CD4-positive, alpha-beta T cell treated with Interleukin-15 for 1 hour (primary cell): ENCODE data around the gene TUB.

Source experiments
- DNase-seq: peaks from one replicate; pipeline ENCODE4 v3.0.0-alpha.2; 2020

Gene TUB

GRCh38 chr11:8109675-8110074 lies 28.7 kb downstream of the TUB start:
- no peak for DNase-seq

- DNase-seq, result no peak
Observed at GRCh38 chr11:8110396-8110795, 29.4 kb downstream of the TUB start.

- DNase-seq, result no peak
Observed at GRCh38 chr11:8111636-8112035, 30.6 kb downstream of the TUB start.

- DNase-seq, result no peak
Observed at GRCh38 chr11:8122173-8122764, 41.3 kb downstream of the TUB start.

- no peak for DNase-seq
Observed at GRCh38 chr11:8126649-8127289, 45.8 kb downstream of the TUB start.

GRCh38 chr11:8127447-8127846 lies 46.4 kb downstream of the TUB start:
- no peak for DNase-seq

- DNase-seq, result no peak
Observed at GRCh38 chr11:8138526-8138925, 57.5 kb downstream of the TUB start.

GRCh38 chr11:8149726-8150125 lies 68.7 kb downstream of the TUB start:
- no peak for DNase-seq
